ENCODE measurements around the gene PBX3.

The PBX3 gene

GRCh38 chr9:125747053-125747764 lies at the start of gene PBX3:
Gene PBX3, plus strand, starts transcription at chr9:125747373.
- peak; percentile 83 for DNase-seq

- DNase-seq = no peak
Observed at GRCh38 chr9:125699870-125700269, 47.3 kb upstream of the PBX3 start.

- peak; percentile 64 for DNase-seq
Observed at GRCh38 chr9:125700791-125701190, 46.4 kb upstream of the PBX3 start.

DNA sequence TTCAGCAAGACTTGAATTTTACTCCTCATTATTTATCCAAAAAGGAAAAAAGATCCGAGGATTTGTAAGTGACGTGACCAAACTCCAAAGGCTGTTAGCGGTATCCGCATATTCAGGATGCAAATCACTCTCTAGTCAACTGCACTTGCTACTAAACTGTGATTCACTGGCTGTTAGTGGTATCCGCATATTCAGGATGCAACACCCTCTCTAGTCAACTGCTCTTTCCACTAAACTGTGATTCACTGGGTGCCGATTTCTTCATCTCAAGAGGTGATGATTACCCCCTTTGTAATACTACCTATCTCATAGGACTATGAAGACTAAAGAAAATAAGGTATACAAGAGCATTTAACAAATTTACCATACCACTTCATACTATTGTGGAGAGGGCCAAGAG lies 45.8 kb upstream of the PBX3 start:
- DNase-seq = no peak

- no peak for DNase-seq
Observed at GRCh38 chr9:125703662-125704061, 43.5 kb upstream of the PBX3 start.

- no peak for DNase-seq
Observed at GRCh38 chr9:125705893-125706292, 41.3 kb upstream of the PBX3 start.

- peak; percentile 98 for DNase-seq
Observed at GRCh38 chr9:125706651-125707471, 40.3 kb upstream of the PBX3 start, which contains the start of gene MAPKAP1. Gene MAPKAP1, minus strand, starts transcription at chr9:125707208. Its CDS starts 34,634 bp downstream, at chr9:125672574.

GRCh38 chr9:125707472-125707804 lies 39.7 kb upstream of the PBX3 start:
- DNase-seq = no peak

- DNase-seq = no peak
Observed at GRCh38 chr9:125726456-125727132, 20.6 kb upstream of the PBX3 start.

GRCh38 chr9:125730168-125730567 lies 17.0 kb upstream of the PBX3 start:
- DNase-seq = no peak

- no peak for DNase-seq
Observed at GRCh38 chr9:125732562-125732961, 14.6 kb upstream of the PBX3 start.

- DNase-seq = no peak
Observed at GRCh38 chr9:125739436-125739835, 7.7 kb upstream of the PBX3 start.

DNA sequence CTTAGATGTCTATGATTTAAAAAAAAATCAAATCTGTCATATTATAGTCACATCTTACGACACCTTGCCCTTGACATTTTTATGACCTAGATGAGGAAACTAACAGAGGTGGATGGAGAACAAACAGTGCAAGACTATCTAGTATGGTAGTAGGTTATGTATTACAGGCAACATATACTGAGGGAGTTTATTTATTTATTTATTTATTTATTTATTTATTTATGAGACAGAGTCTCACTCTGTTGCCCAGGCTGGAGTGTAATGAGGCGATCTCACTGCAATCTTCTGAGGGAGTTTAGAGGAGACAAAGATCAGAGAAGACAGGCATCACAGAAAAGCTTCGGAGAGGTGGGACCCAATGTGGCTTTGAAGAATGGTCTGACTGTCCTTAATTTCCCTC lies 4.5 kb upstream of the PBX3 start:
- no peak for DNase-seq

- DNase-seq = no peak
Observed at GRCh38 chr9:125743682-125744428, 3.3 kb upstream of the PBX3 start.

- DNase-seq = no peak
Observed at GRCh38 chr9:125744616-125745015, 2.6 kb upstream of the PBX3 start.

DNA sequence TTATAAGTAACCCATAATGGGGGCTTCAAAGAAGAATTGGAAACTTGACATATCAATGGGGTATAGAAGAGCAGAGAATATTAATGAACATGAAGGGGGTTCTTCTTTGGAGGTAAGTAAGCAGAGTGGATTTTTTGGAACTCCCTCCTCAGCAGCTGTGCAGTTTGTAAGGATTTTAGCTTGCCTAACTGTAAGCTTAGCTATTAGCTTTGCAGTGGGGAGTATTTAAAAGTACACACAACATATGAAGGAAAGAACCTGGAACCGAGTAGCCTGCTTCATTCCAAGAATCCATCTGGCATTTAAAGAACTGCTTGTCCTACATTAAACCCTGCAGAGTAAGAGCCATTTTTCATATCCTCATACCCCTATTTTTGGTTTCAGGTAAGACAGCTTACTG lies 2.2 kb upstream of the PBX3 start:
- DNase-seq = no peak

DNA sequence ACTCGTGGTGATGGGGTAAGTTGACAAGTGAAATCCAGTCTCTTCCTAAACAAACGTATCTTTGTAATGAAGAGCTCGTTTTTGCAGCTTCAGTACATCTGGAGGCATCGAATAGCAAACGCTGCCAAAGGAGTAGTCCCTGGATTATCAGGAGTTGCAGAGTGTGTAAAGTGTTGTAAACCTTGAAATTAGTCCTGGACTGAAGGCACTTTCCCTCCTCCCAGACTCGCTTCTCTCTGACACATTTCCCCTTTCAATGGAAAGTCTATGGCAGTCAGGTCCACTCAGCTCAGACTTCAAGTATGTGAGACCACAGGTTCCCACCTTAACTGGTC lies 1.5 kb upstream of the PBX3 start:
- no peak for DNase-seq

GRCh38 chr9:125746017-125746773 lies 978 bp upstream of the PBX3 start:
- peak; percentile 97 for DNase-seq

GRCh38 chr9:125746774-125747052 lies 460 bp upstream of the PBX3 start:
- no peak for DNase-seq

- peak; percentile 74 for DNase-seq
Observed at GRCh38 chr9:125747765-125748445, 732 bp downstream of the PBX3 start.

- no peak for DNase-seq
Observed at GRCh38 chr9:125748446-125749099, 1.4 kb downstream of the PBX3 start.

Data from activated effector memory CD4-positive, alpha-beta T cell treated with anti-CD3 and anti-CD28 coated beads, Interleukin-2, amount 50 U/mL, for 16 hours (primary cell).